ENCODE data around the gene NTPCR. TPM values are rescaled to one million over a fixed set of nuclear protein-coding genes. Genes with fewer than 3 reads are reported as not detected.
A peak's percentile ranks its signal among the peaks of the same experiment; 100 is the strongest.

Gene NTPCR
- polyA plus RNA-seq, 1 donor (not counting 4 experiments of a cell fraction or from before 2014, with no cell fraction given): 40.0 TPM

- H3K79me2 ChIP-seq (ENCODE audit: control insufficient read depth, insufficient read depth, low read length): no peaks in the 10 kb centered on the region
- FAIRE-seq (peak; percentile 39), DNase-seq (ENCODE audit: low read depth, low spot score) (no peak)
- H3K36me3 ChIP-seq (ENCODE audit: control insufficient read depth in 2 of 2, extremely low read depth in 1 of 2, insufficient read depth in 2 of 2, low read length in 2 of 2): peaks cover under 1 to 4% of the 10 kb centered on the region in 2 experiments
- no peaks in the 10 kb centered on the region for H3K27me3 ChIP-seq (ENCODE audit: control insufficient read depth, extremely low read depth, insufficient read depth, low read length)
- peaks cover 5% of the 10 kb centered on the region for H3K4me1 ChIP-seq (ENCODE audit: control insufficient read depth, extremely low read depth, insufficient read depth, low read length)
- no peaks in the 10 kb centered on the region for H3K9me1 ChIP-seq (ENCODE audit: control insufficient read depth, extremely low read depth, insufficient read depth, low read length)
- H3K4me2 ChIP-seq (ENCODE audit: control insufficient read depth, extremely low read depth, insufficient read depth, low read depth, low read length): no peak overlapping the region
- no peak for TF ChIP-seq EZH2 (IDR thresholded peaks at IDR 0.05; ENCODE audit: low read length)
- no peak for TF ChIP-seq CTCF (optimal IDR thresholded peaks at IDR 0.05 in 1 of 3, IDR thresholded peaks at IDR 0.05 in 1 of 3, conservative IDR thresholded peaks at IDR 0.05 in 1 of 3; ENCODE audit: extremely low read depth in 1 of 3, insufficient read depth in 2 of 3, low read length in 3 of 3)
- no peak overlapping the region for H3K27ac ChIP-seq (ENCODE audit: control insufficient read depth, insufficient read depth, low read length)
- no peak overlapping the region for H2AFZ ChIP-seq (ENCODE audit: control insufficient read depth, low read length)
- no peak overlapping the region for H3K4me3 ChIP-seq (ENCODE audit: control insufficient read depth in 2 of 3, extremely low read depth in 1 of 3, insufficient read depth in 2 of 3, low read depth in 1 of 3, low read length in 3 of 3)
- H3K9ac ChIP-seq (ENCODE audit: control insufficient read depth, extremely low read depth, insufficient read depth, low read length): no peak overlapping the region
- no peaks in the 10 kb centered on the region for H3K9me3 ChIP-seq (ENCODE audit: control insufficient read depth, low read depth, low read length)
- no peaks in the 10 kb centered on the region for H4K20me1 ChIP-seq (ENCODE audit: control insufficient read depth, extremely low read depth, insufficient read depth, low read length)
- dilution Hi-C loops (cut with MboI; ENCODE audit: extremely low pct_ligation_motif_present, low sequenced_read_pairs): no loop called here
These were observed 14.9 kb downstream of the NTPCR start for GRCh38 chr1:232965124-232965911.

- Histone ChIP-seq H3K9me3 (ENCODE audit: control insufficient read depth, low read depth, low read length) (no peaks in the 10 kb centered on the region), H3K27me3 (ENCODE audit: control insufficient read depth, extremely low read depth, insufficient read depth, low read length) (no peaks in the 10 kb centered on the region), H4K20me1 (ENCODE audit: control insufficient read depth, extremely low read depth, insufficient read depth, low read length) (no peaks in the 10 kb centered on the region), H3K4me2 (ENCODE audit: control insufficient read depth, extremely low read depth, insufficient read depth, low read depth, low read length) (no peak overlapping the region), H3K79me2 (ENCODE audit: control insufficient read depth, insufficient read depth, low read length) (no peaks in the 10 kb centered on the region), H3K4me1 (ENCODE audit: control insufficient read depth, extremely low read depth, insufficient read depth, low read length) (peaks cover 5% of the 10 kb centered on the region), H3K9me1 (ENCODE audit: control insufficient read depth, extremely low read depth, insufficient read depth, low read length) (no peaks in the 10 kb centered on the region), H3K9ac (ENCODE audit: control insufficient read depth, extremely low read depth, insufficient read depth, low read length) (no peak overlapping the region), H3K27ac (ENCODE audit: control insufficient read depth, insufficient read depth, low read length) (no peak overlapping the region), H3K4me3 (ENCODE audit: control insufficient read depth in 2 of 3, extremely low read depth in 1 of 3, insufficient read depth in 2 of 3, low read depth in 1 of 3, low read length in 3 of 3) (no peak overlapping the region), H2AFZ (ENCODE audit: control insufficient read depth, low read length) (no peak overlapping the region), H3K36me3 (ENCODE audit: control insufficient read depth in 2 of 2, extremely low read depth in 1 of 2, insufficient read depth in 2 of 2, low read length in 2 of 2) (peaks cover 6 to 7% of the 10 kb centered on the region in 2 experiments)
- TF ChIP-seq EZH2 (IDR thresholded peaks at IDR 0.05; ENCODE audit: low read length): no peak
- TF ChIP-seq CTCF (optimal IDR thresholded peaks at IDR 0.05 in 1 of 3, IDR thresholded peaks at IDR 0.05 in 1 of 3, conservative IDR thresholded peaks at IDR 0.05 in 1 of 3; ENCODE audit: extremely low read depth in 1 of 3, insufficient read depth in 2 of 3, low read length in 3 of 3): no peak
- dilution Hi-C loops (cut with MboI; ENCODE audit: extremely low pct_ligation_motif_present, low sequenced_read_pairs): no loop called here
- DNase-seq (ENCODE audit: low read depth, low spot score) (no peak), FAIRE-seq (no peak)
These were observed 15.5 kb downstream of the NTPCR start for GRCh38 chr1:232965912-232966217.
